Endothelial cell of umbilical vein (primary cell): Measurements from ENCODE around the gene SLC38A8. TPM values are rescaled to one million over a fixed set of nuclear protein-coding genes. Genes with fewer than 3 reads are reported as not detected.

Experiments used
- BruUV-seq: library from RNA; stranded (reverse); fragments of 400-500 nt; replicated peaks from 2 replicates; lab custom pipeline; 2021; lab: Mats Ljungman, UMichigan
- CTCF ChIA-PET: fragments of 300-600, 350-600 bp; sonication (Branson Sonifier 250); formaldehyde crosslinking; loops from one replicate; lab custom pipeline; 2021; ENCODE audit warnings: antibody characterized with exemption, inconsistent platforms; lab: Charles Lee
- POLR2A ChIA-PET: fragments of 300-600, 350-600 bp; sonication (Branson Sonifier 250); formaldehyde crosslinking; loops from one replicate; lab custom pipeline; 2021; ENCODE audit warnings: antibody characterized with exemption, inconsistent platforms; lab: Charles Lee
- DNase-seq: peaks from one replicate; pipeline ENCODE4 v3.0.0-alpha.2; 2011; ENCODE audit warnings: low read depth, low spot score
- FAIRE-seq: peaks from 2 replicates; lab custom pipeline; 2011; peaks lifted over from hg19 to GRCh38; lab: Jason Lieb, UNC
- H2AFZ ChIP-seq: 2 replicates; pipeline ENCODE4 v1.6.0; 2012; ENCODE audit warnings: low read depth, low read length, control low read depth, inconsistent platforms
- H3K27ac ChIP-seq: 2 replicates; pipeline ENCODE4 v1.5.1; 2011; ENCODE audit warnings: low read depth, mild to moderate bottlenecking, control low read depth, low read length, moderate library complexity; ENCODE audit not compliant: insufficient read depth
- H3K27me3 ChIP-seq, 2 experiments: 2 replicates each; pipeline versions ENCODE4 v1.6.0 to v1.6.1; 2011; ENCODE audit warnings: low read length in 2 of 2, mixed read lengths in 1 of 2; ENCODE audit not compliant: control insufficient read depth in 2 of 2, insufficient read depth in 2 of 2
- H3K36me3 ChIP-seq, 2 experiments: 2 replicates in 1 of 2; 3 replicates in 1 of 2; pipeline ENCODE4 v1.5.1; 2011; ENCODE audit warnings: low read length in 2 of 2, mild to moderate bottlenecking in 1 of 2, moderate library complexity in 1 of 2; ENCODE audit not compliant: control insufficient read depth in 2 of 2, insufficient read depth in 2 of 2; ENCODE audit errors: extremely low read depth in 1 of 2
- H3K4me1 ChIP-seq: 3 replicates; pipeline ENCODE4 v1.5.1; 2011; ENCODE audit warnings: mild to moderate bottlenecking, low read length; ENCODE audit not compliant: control insufficient read depth, insufficient read depth; ENCODE audit errors: extremely low read depth
- H3K4me2 ChIP-seq: 2 replicates; pipeline ENCODE4 v1.6.1; 2011; ENCODE audit warnings: low read length, control low read depth, mixed read lengths; ENCODE audit not compliant: insufficient read depth
- H3K4me3 ChIP-seq, 3 experiments: fragments of 200-600 bp in 1 of 3; sonication (generic), shearing (Covaris generic) in 1 of 3; replicated peaks in 1 of 3; 2 replicates each; pipeline ENCODE4 v1.5.1; 2011 to 2016; ENCODE audit warnings: control low read depth in 3 of 3, low read length in 3 of 3, mild to moderate bottlenecking in 2 of 3, inconsistent platforms in 1 of 3, low read depth in 1 of 3, moderate library complexity in 1 of 3; ENCODE audit not compliant: insufficient read depth in 1 of 3
- H3K79me2 ChIP-seq: 2 replicates; pipeline ENCODE4 v1.6.0; 2012; ENCODE audit warnings: low read length, inconsistent platforms; ENCODE audit not compliant: control insufficient read depth, insufficient read depth
- H3K9ac ChIP-seq: replicated peaks from 2 replicates; pipeline ENCODE3; 2011; ENCODE audit warnings: low read length, control low read depth; ENCODE audit not compliant: insufficient read depth; ENCODE audit errors: extremely low read depth
- H3K9me1 ChIP-seq: replicated peaks from 3 replicates; pipeline ENCODE4 v1.6.0; 2011; ENCODE audit warnings: mild to moderate bottlenecking, low read length; ENCODE audit not compliant: control insufficient read depth, insufficient read depth; ENCODE audit errors: extremely low read depth
- H3K9me3 ChIP-seq: replicated peaks from 2 replicates; pipeline ENCODE4 v1.5.1; 2012; ENCODE audit warnings: low read length, inconsistent platforms; ENCODE audit not compliant: control insufficient read depth, insufficient read depth
- H4K20me1 ChIP-seq: replicated peaks from 2 replicates; pipeline ENCODE3; 2011; ENCODE audit warnings: mild to moderate bottlenecking, low read length; ENCODE audit not compliant: control insufficient read depth, insufficient read depth; ENCODE audit errors: extremely low read depth
- CTCF ChIP-seq, 2 donors: IDR thresholded peaks; 1 replicate in 1 of 2; 2 replicates in 1 of 2; pipeline ENCODE4 v1.5.1; 2011; ENCODE audit warnings: low read length in 2 of 2, mild to moderate bottlenecking in 2 of 2, moderate library complexity in 2 of 2, control low read depth in 1 of 2, inconsistent platforms in 1 of 2, low read depth in 1 of 2; ENCODE audit not compliant: insufficient read depth in 1 of 2; ENCODE audit errors: extremely low read depth in 1 of 2
- EZH2 ChIP-seq: IDR thresholded peaks from 2 replicates; pipeline ENCODE4 v1.6.1; 2012; ENCODE audit warnings: borderline replicate concordance, low read depth, mild to moderate bottlenecking, moderate library complexity, low read length, inconsistent platforms; ENCODE audit not compliant: severe bottlenecking
- FOS ChIP-seq: IDR thresholded peaks from 2 replicates; pipeline ENCODE4 v1.6.1; 2011; ENCODE audit warnings: mild to moderate bottlenecking, low read length, moderate library complexity, borderline replicate concordance; ENCODE audit not compliant: insufficient read depth
- GATA2 ChIP-seq: IDR thresholded peaks from 2 replicates; pipeline ENCODE4 v1.7.0; 2011; ENCODE audit warnings: low read depth, mild to moderate bottlenecking, moderate library complexity, mixed read lengths, low read length; ENCODE audit not compliant: insufficient read length, insufficient read depth
- JUN ChIP-seq: IDR thresholded peaks from 2 replicates; pipeline ENCODE4 v1.6.1; 2011; ENCODE audit warnings: borderline replicate concordance, low read depth; ENCODE audit not compliant: insufficient read length, insufficient read depth
- MAX ChIP-seq: IDR thresholded peaks from 2 replicates; pipeline ENCODE4 v1.6.1; 2011; ENCODE audit not compliant: insufficient read depth, insufficient read length
- MYC ChIP-seq: IDR thresholded peaks from one replicate; pipeline ENCODE4 v1.6.1; 2011; ENCODE audit warnings: mild to moderate bottlenecking, low read depth, low read length
- POLR2A ChIP-seq: IDR thresholded peaks from 2 replicates; pipeline ENCODE4 v1.6.1; 2012; ENCODE audit warnings: low read depth, mild to moderate bottlenecking, control low read depth, low read length
- POLR2AphosphoS5 ChIP-seq: IDR thresholded peaks from 2 replicates; pipeline ENCODE4 v1.6.1; 2012; ENCODE audit warnings: low read depth, mild to moderate bottlenecking, control low read depth, low read length, moderate library complexity; ENCODE audit not compliant: insufficient read depth
- dilution Hi-C: fragments of 300-500 bp; cut with MboI; formaldehyde crosslinking; loops from one replicate; pipeline ENCODE4 v1.15.0; 2019; ENCODE audit warnings: low sequenced_read_pairs; ENCODE audit not compliant: extremely low pct_ligation_motif_present
- intact Hi-C: fragments of 100-400 bp; cut with micrococcal nuclease; formaldehyde crosslinking; loops from one replicate; pipeline ENCODE4 v1.10.0; 2022
- polyA plus RNA-seq, 4 experiments: library from polyadenylated mRNA; depleted of rRNA in 3 of 4; stranded (reverse) in 3 of 4; unstranded in 1 of 4; fragments of >200 nt; gene quantifications; 2 replicates each; pipeline versions ENCODE4 v1.2.1 to v1.2.3, GENCODE V29; 2011 to 2012; ENCODE audit warnings: missing spikeins in 1 of 4
- total RNA-seq: library from RNA; stranded (reverse); gene quantifications from 2 replicates; pipeline ENCODE4 v1.2.3, GENCODE V29; 2021

SLC38A8 gene
- total and polyA plus RNA-seq, 2 donors (not counting 3 experiments of a cell fraction or from before 2014, with no cell fraction given), result not detected

GRCh38 chr16:84048270-84048669 is 5.7 kb upstream of the SLC38A8 start:
- no peaks in the 10 kb centered on the region for H3K79me2 ChIP-seq

More at GRCh38 chr16:84048270-84048669, 5.7 kb upstream of the SLC38A8 start:
- Histone ChIP-seq H3K36me3 (peaks cover under 1 to 11% of the 10 kb centered on the region in 2 experiments), H3K27ac (no peak overlapping the region), H3K9ac (no peak overlapping the region), H3K4me3 (no peak overlapping the region), H3K4me2 (no peak overlapping the region), H3K9me3 (no peaks in the 10 kb centered on the region), H3K9me1 (no peaks in the 10 kb centered on the region), H3K4me1 (no peaks in the 10 kb centered on the region), H4K20me1 (no peaks in the 10 kb centered on the region), H3K27me3 (peaks cover 0 to 2% of the 10 kb centered on the region in 2 experiments), H2AFZ (no peak overlapping the region)
- DNase-seq (no peak), FAIRE-seq (no peak)
- intact Hi-C loops, result no loop called here
- ChIA-PET CTCF (interaction anchor here (1.2 kb wide), 1 partner anchor 92 kb away, joined by 3 read pairs; no protein-coding TSS in a partner anchor), POLR2A (no interaction called here)
- BruUV-seq, result no TSS peak
- dilution Hi-C loops, result no loop called here
- TF ChIP-seq EZH2, result no peak
- no peak for TF ChIP-seq CTCF (IDR thresholded peaks at IDR 0.05; ENCODE audit: extremely low read depth in 1 of 2, insufficient read depth in 1 of 2, low read depth in 1 of 2, low read length in 2 of 2)
- no peak for TF ChIP-seq POLR2AphosphoS5
- TF ChIP-seq FOS, result no peak
- no peak for TF ChIP-seq MYC
- TF ChIP-seq POLR2A, result no peak
- TF ChIP-seq GATA2, result no peak
- TF ChIP-seq JUN, result no peak
- TF ChIP-seq MAX, result no peak
